Gastroesophageal sphincter (tissue), 3 donors: ENCODE data around the gene MARCKS.

ENCODE experiments used
- EP300 ChIP-seq: sonication (generic); formaldehyde crosslinking; IDR thresholded peaks from one replicate; pipeline ENCODE4 v1.6.1; 2017; ENCODE audit warnings: antibody characterized with exemption, mild to moderate bottlenecking
- TF ChIP-seq, protein P1 (sequence below), 4 experiments: fragments of 200-600 bp in 2 of 4; fragments of 450-650 bp in 2 of 4; sonication (generic) in 1 of 4; IDR thresholded peaks; one replicate each; pipeline ENCODE4 v1.5.1; 2017 to 2019; ENCODE audit warnings: antibody characterized with exemption in 4 of 4, mild to moderate bottlenecking in 2 of 4, moderate library complexity in 2 of 4

- no peak for TF ChIP-seq EP300
- TF ChIP-seq, protein P1, sequence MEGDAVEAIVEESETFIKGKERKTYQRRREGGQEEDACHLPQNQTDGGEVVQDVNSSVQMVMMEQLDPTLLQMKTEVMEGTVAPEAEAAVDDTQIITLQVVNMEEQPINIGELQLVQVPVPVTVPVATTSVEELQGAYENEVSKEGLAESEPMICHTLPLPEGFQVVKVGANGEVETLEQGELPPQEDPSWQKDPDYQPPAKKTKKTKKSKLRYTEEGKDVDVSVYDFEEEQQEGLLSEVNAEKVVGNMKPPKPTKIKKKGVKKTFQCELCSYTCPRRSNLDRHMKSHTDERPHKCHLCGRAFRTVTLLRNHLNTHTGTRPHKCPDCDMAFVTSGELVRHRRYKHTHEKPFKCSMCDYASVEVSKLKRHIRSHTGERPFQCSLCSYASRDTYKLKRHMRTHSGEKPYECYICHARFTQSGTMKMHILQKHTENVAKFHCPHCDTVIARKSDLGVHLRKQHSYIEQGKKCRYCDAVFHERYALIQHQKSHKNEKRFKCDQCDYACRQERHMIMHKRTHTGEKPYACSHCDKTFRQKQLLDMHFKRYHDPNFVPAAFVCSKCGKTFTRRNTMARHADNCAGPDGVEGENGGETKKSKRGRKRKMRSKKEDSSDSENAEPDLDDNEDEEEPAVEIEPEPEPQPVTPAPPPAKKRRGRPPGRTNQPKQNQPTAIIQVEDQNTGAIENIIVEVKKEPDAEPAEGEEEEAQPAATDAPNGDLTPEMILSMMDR (IDR thresholded peaks at IDR 0.05) = no peak
Measured at GRCh38 chr6:113881478-113881980, 24.4 kb downstream of the MARCKS start.
